Measurements from ENCODE around the gene FLNB.
"Not testable (repeated sequence)": the region's sequence is repeated elsewhere in the genome, so short reads cannot be mapped to it uniquely, and the experiment has no call there.

The FLNB gene

GRCh38 chr3:58052373-58053273 lies 44.4 kb downstream of the FLNB start:
- peak; percentile 89 for DNase-seq (ENCODE audit: low read depth in 2 of 2)

GRCh38 chr3:58054652-58055051 lies 46.4 kb downstream of the FLNB start:
- no peak for DNase-seq (ENCODE audit: low read depth in 2 of 2)

GRCh38 chr3:58055314-58055713 lies 47.1 kb downstream of the FLNB start:
- DNase-seq (ENCODE audit: low read depth in 2 of 2) = no peak

- not testable (repeated sequence) for DNase-seq (ENCODE audit: low read depth in 2 of 2)
Measured at GRCh38 chr3:58055891-58056290, 47.7 kb downstream of the FLNB start.

GRCh38 chr3:58058361-58059263 lies 50.4 kb downstream of the FLNB start:
- DNase-seq (ENCODE audit: low read depth in 2 of 2) = peak; percentile 76 to 78

GRCh38 chr3:58059349-58060321 lies 51.4 kb downstream of the FLNB start:
- DNase-seq (ENCODE audit: low read depth in 2 of 2) = peak; percentile 54 to 61

- DNase-seq (ENCODE audit: low read depth in 2 of 2) = peak; percentile 69
Measured at GRCh38 chr3:58062472-58062871, 54.2 kb downstream of the FLNB start.

- DNase-seq (ENCODE audit: low read depth in 2 of 2) = peak; percentile 84 to 87
Measured at GRCh38 chr3:58063022-58063815, 55.0 kb downstream of the FLNB start.

GRCh38 chr3:58064923-58065638 lies 56.9 kb downstream of the FLNB start:
- no peak for DNase-seq (ENCODE audit: low read depth in 2 of 2)

- no peak for DNase-seq (ENCODE audit: low read depth in 2 of 2)
Measured at GRCh38 chr3:58065700-58066167, 57.5 kb downstream of the FLNB start.

- peak; percentile 74 for DNase-seq (ENCODE audit: low read depth in 2 of 2)
Measured at GRCh38 chr3:58066842-58067241, 58.6 kb downstream of the FLNB start.

DNA sequence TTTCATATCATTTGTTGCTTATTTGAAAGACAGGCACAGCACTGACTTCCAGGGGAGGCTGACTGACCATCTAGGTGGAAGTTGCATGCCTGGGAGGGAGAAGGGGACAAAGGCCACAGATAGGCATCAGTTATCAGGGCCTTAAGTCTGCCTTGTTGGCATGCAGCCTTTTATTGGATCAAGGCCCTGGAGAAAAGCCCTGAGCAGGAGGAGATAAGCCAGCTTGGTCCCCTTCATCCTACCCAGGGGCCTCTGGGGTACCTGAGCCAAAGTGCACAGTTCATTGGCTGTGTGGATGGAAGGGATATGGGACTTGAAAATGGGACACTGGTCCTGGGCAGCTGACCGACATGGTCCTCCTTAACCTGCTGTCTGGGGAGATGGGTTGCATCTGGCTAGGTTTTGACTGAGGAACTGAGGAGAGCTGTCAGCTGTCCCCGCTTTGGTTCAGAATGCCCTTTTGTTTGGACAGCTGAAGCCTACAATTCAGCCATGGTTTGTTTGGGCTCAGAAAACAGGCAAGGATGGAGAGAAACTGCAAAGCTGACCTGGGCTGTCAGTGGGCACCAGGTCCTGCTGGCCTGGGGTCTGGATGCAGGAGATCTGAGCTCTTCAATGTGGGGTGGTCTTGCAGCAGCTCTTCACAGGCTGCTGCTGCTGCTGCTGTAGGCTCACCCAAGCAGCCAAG lies 60.0 kb downstream of the FLNB start:
- DNase-seq (ENCODE audit: low read depth in 2 of 2) = no peak

DNA sequence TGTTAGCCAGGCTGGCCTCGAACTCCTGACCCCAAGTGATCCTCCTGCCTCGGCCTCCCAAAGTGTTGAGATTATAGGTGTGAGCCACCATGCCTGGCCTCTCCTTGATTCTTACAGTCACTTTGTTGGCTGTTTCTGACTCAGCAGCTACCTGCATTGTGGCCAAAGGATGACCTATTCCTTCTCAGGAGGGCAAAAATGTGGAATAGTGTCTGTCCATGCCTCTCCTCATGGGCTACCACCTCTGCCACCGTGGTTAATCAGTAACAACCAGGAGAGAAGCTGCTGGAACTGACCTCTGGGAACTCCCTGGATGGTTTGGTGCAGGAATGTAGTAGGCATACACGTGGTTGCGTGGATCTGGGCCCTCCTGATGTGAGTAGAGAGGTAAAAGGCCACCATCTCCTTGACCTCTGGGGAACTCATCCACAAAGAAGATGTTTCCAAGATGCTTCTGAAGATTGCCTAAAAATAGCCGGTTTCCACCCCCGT lies 63.3 kb downstream of the FLNB start:
- no peak for DNase-seq (ENCODE audit: low read depth in 2 of 2)

GRCh38 chr3:58072052-58072762 lies 64.0 kb downstream of the FLNB start:
- DNase-seq (ENCODE audit: low read depth in 2 of 2) = no peak

GRCh38 chr3:58072763-58073130 lies 64.5 kb downstream of the FLNB start:
- no peak for DNase-seq (ENCODE audit: low read depth in 2 of 2)

DNA sequence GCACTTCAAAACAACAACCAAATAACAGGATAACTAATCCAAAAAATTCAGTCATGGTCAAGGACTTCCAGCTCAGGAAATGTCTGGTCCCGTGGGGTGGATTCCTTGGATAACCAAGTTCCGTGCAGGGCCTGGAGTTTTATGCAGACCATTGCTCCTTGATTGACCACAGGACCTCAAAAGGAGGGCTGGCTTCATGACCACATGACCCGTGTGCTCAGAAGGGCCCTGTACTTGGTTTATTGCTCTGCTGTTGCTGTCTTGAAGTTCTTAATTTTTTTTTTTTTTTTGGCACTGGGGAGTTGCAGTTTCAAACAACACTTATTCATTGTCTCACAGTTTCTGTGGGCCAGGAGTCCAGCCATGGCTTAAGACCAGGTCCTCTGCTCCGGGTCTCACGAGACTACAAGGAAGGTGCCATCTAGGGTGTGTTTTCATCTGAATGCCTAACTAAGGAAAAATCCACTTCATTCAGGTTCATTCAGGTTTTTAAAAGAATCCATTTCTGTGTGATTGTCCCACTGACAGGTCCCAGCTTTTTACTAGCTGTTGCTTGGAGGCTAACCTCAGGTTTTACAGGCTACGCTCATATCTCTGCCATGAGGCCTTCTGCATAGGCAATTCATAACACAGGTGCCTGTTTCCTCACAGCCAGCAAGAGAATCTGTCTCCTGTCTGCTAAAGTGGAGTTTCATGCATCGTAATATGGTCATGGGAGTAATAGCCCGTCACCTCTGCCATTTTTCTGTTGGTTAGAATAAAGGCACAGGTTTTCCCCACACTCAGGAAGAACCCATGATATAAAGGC lies 65.3 kb downstream of the FLNB start:
- DNase-seq (ENCODE audit: low read depth in 2 of 2) = no peak

DNA sequence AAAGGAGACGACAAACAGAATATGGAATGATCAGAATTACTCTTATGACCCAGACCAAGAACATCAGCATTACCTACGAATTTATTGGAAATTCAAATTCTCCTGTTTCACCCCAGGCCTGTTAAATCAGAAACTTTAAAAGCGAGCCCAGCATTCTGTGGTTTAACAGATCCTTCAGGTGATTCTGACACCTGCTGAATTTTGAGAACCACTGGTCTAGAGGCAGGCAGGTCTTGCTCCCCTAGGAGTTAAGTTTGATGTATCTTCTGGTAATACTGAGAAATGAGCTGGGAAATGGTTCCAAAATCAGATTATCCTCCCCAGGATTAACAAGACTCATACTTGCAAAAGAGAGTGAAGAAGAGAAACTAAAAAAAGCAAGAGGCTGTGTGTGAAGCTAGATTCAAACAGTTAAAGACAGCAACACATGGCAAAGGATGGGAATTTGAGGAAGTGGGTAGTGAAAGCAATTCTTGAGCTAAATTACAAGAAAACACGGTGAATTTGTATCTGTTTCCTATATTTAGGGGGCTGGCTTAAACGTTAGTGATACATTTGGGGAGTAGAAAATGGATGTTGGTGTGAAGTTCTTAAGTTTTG lies 66.0 kb downstream of the FLNB start:
- no peak for DNase-seq (ENCODE audit: low read depth in 2 of 2)

Measured in fibroblast of skin of left quadriceps (primary cell).